ENCODE data around the gene FYB1.
A peak's percentile ranks its signal among the peaks of the same experiment; 100 is the strongest.
"Not testable (repeated sequence)": the region's sequence is repeated elsewhere in the genome, so short reads cannot be mapped to it uniquely, and the experiment has no call there.

The FYB1 gene

GRCh38 chr5:39190311-39191102 lies 28.9 kb downstream of the FYB1 start:
- no peak for DNase-seq
- intact Hi-C loops (cut with DNase I), result no loop called here

DNA sequence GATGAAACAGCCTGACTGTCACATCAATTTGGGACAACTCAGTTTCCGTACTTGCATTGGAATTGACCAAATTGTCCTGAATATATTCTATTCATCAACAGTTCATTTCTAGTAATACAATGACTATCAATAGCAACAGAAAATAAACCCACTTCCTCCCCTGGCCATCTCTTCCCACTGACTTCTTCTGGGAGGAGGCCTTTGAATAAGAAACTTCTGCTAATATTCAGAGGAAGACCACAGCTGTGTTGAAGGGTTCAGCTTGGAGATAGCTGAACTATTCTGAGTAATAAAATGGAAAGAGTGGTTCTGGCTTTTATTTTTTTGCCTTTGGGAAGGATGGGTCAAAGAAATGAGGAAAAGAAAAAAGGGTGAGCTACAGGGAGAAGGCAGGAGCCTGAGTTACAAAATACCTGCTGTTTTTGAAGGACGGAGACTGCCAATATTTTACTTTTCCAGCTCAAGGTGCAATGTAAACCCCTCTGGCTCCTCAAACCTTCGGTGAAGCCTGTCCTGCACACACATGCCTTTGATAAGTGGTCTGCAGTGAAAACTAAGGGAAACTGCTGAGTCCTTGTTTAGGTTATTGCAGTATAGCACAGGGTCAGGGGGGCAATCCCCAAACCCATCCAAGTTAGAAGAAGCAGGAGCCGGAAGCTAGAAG lies 29.9 kb downstream of the FYB1 start:
- no peak for DNase-seq
- intact Hi-C loops (cut with DNase I), result no loop called here

GRCh38 chr5:39187831-39188731 lies 31.3 kb downstream of the FYB1 start:
- no peak for DNase-seq
- intact Hi-C loops (cut with DNase I), result no loop called here

- DNase-seq, result no peak
- intact Hi-C loops (cut with DNase I), result no loop called here
Measured at GRCh38 chr5:39186722-39187539, 32.4 kb downstream of the FYB1 start.

GRCh38 chr5:39186289-39186688 lies 33.1 kb downstream of the FYB1 start:
- DNase-seq, result no peak
- intact Hi-C loops (cut with DNase I), result no loop called here

DNA sequence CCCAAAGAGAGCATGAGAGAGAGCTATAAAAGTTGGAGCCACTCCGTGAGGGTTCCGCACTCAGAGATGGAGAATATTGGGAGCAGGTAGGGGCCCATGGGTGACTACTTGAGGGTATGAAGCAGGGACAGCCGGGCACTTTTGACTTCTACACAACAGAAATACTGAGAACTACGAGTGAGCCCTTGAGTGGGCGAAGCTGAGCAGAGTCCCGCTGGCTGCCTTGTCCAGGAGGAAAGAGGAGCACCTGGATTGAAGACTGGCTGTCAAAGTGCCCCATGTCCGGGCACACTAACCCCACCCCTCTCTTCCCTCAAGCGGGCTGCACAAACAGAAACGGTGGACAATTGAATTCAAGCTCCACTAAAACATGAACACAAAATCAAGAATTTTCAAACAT lies 33.6 kb downstream of the FYB1 start:
- peak in 1 of 10 donors; percentile 62 for DNase-seq
- intact Hi-C loops (cut with DNase I), result no loop called here

- intact Hi-C loops (cut with DNase I); DNase-seq: not testable (repeated sequence)
Measured at GRCh38 chr5:39179561-39179960, 39.8 kb downstream of the FYB1 start.

GRCh38 chr5:39178861-39179260 lies 40.5 kb downstream of the FYB1 start:
- intact Hi-C loops (cut with DNase I), result no loop called here
- no peak for DNase-seq

DNA sequence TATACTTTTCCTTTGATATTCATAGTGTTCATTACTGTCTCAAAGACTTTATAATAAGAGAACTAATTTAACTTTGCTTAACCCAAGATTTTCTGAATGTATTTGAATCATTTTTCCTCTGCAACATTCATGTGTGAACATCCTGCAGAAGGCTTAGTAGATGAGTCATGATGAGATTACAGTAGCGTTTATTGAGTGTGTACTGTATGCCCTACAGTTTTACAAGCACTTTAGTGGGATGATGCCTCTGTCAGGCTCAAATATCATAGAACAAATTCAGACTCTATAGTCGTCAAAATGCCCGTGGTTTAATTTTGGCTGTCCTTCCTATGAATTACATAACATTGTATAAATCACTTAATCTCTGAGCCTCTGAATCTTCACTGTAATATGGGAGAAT lies 41.2 kb downstream of the FYB1 start:
- no peak for DNase-seq
- intact Hi-C loops (cut with DNase I), result no loop called here

GRCh38 chr5:39177631-39177964 lies 41.8 kb downstream of the FYB1 start:
- DNase-seq, result no peak
- intact Hi-C loops (cut with DNase I), result no loop called here

GRCh38 chr5:39176759-39177630 lies 42.4 kb downstream of the FYB1 start:
- DNase-seq, result no peak
- intact Hi-C loops (cut with DNase I), result no loop called here

GRCh38 chr5:39175273-39175955 lies 43.9 kb downstream of the FYB1 start:
- intact Hi-C loops (cut with DNase I), result no loop called here
- DNase-seq, result no peak

DNA sequence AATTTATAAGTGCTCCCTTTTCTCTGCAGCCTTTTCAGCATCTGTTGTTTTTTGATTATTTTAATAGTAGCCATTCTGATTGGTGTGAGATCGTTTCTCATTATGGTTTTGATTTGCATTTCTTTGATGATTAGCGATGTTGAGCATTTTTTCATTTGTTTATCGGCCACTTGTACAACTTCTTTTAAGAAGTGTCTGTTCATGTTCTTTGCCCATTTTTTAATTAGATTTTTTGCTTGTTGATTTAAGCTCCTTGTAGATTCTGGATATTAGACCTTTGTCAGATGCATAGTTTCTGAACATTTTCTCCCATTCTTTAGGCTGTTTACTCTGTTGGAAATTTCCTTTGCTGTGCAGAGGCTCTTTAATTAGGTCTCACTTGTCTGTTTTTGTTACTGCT lies 46.3 kb downstream of the FYB1 start:
- intact Hi-C loops (cut with DNase I), result no loop called here
- DNase-seq, result no peak

DNA sequence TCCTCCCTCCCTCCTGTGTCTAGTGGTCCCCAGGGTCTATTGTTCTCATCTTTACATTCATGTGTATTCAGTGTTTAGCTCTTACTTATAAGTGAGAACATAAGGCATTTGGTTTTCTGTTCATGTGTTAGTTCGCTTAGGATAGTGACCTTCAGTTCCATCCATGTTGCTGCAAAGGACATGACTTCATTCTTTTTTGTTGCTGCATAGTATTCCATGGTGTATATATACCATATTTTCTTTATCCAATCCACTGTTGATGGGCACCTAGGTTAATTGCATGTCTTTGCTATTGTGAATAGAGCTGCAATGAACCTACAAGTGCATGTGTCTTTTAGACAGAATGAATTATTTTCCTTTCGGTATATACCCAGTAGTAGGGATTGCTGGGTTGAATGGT lies 46.8 kb downstream of the FYB1 start:
- DNase-seq, result no peak
- intact Hi-C loops (cut with DNase I), result no loop called here

DNA sequence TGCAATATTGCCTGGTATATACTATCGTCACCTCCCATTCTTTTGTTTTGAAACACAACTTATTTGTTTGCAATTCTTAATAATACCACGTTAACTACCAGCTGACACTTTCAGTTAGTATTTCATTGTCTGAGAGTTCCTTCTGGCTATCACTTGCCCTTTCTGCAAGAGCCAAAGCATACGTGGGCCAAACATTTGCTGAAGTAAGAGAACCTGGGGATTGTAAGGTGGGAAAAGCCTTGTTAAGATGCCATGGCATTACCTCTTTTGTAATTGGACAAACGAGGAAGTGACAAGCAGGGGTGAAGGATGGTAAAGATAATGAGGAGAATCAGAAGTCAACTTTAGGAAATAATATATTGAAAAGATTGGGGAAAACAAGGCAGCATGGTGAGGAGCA lies 47.7 kb downstream of the FYB1 start:
- intact Hi-C loops (cut with DNase I), result no loop called here
- DNase-seq, result no peak

- no peak for DNase-seq
- intact Hi-C loops (cut with DNase I), result no loop called here
Measured at GRCh38 chr5:39169081-39169480, 50.3 kb downstream of the FYB1 start.

- no peak for DNase-seq
- intact Hi-C loops (cut with DNase I), result no loop called here
Measured at GRCh38 chr5:39167972-39168342, 51.4 kb downstream of the FYB1 start.

DNA sequence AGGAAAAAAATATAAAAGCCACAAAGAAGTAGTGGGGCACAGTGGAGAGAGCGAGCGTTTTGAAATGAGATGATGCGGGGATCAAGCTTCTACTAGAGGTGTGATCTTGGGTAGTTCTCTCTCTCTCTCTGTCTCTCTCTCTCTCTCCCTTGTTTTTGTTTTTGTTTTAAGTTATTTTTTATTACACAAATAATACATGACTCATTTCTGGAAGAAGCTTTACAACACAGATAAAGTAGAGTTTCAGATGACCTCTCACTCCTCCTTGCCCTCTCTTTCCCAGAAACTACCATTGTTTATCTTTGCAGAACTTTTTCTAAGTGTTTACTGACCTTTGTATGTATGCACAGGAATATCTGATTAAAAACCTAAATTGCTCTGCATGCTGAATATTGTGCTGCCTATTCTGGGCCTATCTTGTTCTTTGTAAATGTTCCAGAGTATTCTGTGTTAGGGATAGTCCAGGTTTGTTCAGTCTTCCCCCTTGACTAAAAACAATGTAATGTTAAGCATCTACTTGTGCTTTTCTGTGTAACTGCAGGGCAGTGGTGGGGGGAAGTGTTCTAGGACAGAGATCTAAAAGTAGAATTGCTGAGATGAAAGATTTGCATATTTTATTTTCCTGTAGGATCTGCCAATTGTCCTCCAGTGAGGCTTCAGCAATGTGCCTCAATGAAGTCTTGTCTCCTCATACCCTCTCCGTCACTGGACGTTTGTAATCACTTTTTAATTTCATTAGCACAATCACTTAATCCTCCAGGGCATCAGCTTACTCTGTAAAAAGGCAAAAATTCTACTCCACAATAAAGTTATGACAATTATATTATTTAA lies 52.0 kb downstream of the FYB1 start:
- no peak for DNase-seq

More for the DNA sequence above, 52.0 kb downstream of the FYB1 start:
- intact Hi-C loops (cut with DNase I), result no loop called here

Data from posterior cingulate gyrus (tissue), 11 donors.